C4-2B (cell line): ENCODE results near the gene RPL10.

Experiments
- ZFX ChIP-seq: fragments of 450-650 bp; IDR thresholded peaks from 2 replicates; pipeline ENCODE4 v1.6.1; 2017
- TF ChIP-seq, protein P1 (sequence below): fragments of 450-650 bp; conservative IDR thresholded peaks from 2 replicates; pipeline ENCODE4 v1.5.1; 2017; ENCODE audit warnings: mild to moderate bottlenecking

DNA sequence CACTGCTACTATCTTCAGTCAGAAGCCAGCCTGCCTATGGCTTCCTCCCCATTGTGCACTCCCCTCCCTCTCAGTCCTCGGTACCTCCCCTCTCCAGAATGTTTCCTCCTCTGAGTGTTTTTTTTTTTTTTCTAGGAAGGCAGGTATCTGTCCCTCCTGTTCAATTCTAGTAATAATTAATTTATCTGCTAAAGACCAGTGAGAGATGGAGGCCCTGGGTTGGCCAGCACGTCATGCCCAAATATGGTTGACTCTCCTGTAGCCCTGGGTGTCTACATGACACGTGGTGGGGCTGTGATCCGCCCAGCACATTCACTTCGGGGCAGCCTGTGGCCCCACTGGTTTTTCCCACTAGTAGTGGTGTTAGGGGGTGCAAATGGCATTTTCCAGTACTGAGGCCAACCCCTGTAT lies 25.6 kb upstream of the RPL10 start:
- TF ChIP-seq, protein P1, sequence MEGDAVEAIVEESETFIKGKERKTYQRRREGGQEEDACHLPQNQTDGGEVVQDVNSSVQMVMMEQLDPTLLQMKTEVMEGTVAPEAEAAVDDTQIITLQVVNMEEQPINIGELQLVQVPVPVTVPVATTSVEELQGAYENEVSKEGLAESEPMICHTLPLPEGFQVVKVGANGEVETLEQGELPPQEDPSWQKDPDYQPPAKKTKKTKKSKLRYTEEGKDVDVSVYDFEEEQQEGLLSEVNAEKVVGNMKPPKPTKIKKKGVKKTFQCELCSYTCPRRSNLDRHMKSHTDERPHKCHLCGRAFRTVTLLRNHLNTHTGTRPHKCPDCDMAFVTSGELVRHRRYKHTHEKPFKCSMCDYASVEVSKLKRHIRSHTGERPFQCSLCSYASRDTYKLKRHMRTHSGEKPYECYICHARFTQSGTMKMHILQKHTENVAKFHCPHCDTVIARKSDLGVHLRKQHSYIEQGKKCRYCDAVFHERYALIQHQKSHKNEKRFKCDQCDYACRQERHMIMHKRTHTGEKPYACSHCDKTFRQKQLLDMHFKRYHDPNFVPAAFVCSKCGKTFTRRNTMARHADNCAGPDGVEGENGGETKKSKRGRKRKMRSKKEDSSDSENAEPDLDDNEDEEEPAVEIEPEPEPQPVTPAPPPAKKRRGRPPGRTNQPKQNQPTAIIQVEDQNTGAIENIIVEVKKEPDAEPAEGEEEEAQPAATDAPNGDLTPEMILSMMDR, result no peak
- TF ChIP-seq ZFX, result no peak
